ENCODE measurements around the gene EMSY.

EMSY gene

DNA sequence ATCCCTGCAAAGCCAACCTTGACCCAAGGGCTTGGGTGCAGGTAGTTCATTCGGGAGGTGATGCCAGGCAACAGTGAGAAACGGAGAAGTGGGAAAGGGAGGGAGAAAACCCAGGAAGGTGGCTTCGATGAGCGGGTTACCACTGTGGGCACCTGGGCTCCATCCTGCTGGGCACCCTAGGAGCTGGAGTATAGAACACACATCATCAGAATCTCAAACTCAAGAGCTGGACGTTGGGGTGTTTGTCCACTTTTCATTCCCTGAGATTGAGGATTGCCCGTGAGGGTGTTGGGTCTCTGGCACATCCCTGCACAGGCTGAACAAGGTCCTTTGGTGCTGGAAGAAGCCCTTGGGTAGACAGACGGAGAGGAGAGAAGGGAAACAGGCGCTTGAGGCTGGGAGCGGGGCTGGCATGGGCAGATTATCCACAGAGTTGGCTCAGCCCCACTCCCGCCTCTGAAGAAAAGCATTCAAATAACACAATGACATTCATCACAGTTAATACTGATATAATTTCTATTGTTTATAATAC lies 155.4 kb downstream of the EMSY start:
- FAIRE-seq, result no peak

DNA sequence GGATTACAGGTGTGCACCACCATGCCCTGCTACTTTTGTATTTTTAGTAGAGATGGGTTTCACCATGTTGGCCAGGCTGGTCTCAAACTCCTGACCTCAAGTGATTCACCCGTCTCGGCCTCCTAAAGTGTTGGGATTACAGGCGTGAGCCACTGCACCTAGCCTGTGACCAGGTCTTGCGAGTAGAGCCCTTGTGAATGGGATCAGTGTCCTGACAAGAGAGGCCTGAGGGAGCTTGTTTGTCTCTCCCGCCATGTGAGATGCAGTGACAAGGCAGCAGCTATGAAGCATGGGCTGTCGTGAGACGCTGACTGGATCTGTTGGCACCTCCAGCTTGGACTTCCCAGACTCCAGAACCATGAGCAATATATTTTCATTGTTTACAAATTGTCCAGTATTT lies 156.5 kb downstream of the EMSY start:
- FAIRE-seq, result no peak

DNA sequence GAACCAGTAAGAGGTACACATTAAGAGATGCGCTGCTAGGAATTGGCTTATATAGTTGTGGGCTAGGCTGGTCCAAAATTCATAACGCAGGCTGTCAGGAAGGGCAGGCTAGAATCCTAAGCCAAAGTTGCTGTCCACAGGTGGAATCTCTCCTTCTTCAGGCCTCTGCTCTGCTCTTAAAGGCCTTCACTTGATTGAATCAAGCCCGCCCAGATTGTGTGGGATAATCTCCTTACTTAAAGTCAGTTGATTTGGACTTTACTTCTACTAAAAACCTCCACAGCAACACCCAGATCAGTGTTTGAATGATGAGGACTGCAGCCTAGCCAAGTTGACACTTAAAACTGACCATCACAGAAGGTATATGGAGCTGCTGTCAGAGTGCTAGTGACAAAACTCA lies 156.9 kb downstream of the EMSY start:
- FAIRE-seq, result no peak

DNA sequence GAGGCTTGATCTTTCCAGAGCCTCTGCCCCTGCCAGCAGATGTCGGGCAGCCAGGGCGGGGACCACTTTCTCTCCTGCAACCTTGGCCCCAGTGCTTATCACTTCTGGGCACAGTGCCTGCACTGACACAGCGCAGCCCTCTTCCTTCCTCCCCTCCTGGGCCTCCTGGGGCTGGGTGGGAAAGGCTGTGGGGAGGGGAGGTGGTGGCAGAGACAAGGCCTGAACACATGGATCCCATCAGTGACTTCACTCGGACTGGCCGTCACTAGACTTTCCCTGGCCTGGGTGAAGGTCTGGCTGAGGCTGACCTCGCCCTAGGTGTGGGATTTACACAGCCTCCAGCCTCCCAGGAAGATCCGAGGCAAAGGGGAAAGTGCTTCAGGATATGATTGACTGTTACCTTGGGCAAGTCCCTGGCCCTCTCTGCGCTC lies 157.6 kb downstream of the EMSY start:
- no peak for FAIRE-seq
